Stimulated activated CD8-positive, alpha-beta memory T cell treated with anti-CD3 and anti-CD28 coated beads, Interleukin-15, amount 100 ng/mL, for 1 hour (primary cell): ENCODE measurements around the gene ATXN7L1.
"Not testable (repeated sequence)": the region's sequence is repeated elsewhere in the genome, so short reads cannot be mapped to it uniquely, and the experiment has no call there.

Experiments used
- DNase-seq: peaks from one replicate; pipeline ENCODE4 v3.0.0-alpha.2; 2020; ENCODE audit warnings: low read depth

The ATXN7L1 gene

GRCh38 chr7:105802604-105803428 lies 73.6 kb downstream of the ATXN7L1 start:
- DNase-seq = no peak

GRCh38 chr7:105800849-105801534 lies 75.4 kb downstream of the ATXN7L1 start:
- no peak for DNase-seq

GRCh38 chr7:105800442-105800841 lies 76.0 kb downstream of the ATXN7L1 start:
- DNase-seq = no peak

- no peak for DNase-seq
Measured at GRCh38 chr7:105799677-105800076, 76.7 kb downstream of the ATXN7L1 start.

- no peak for DNase-seq
Measured at GRCh38 chr7:105799006-105799405, 77.4 kb downstream of the ATXN7L1 start.

- no peak for DNase-seq
Measured at GRCh38 chr7:105797652-105798051, 78.7 kb downstream of the ATXN7L1 start.

GRCh38 chr7:105796365-105796764 lies 80.0 kb downstream of the ATXN7L1 start:
- no peak for DNase-seq

GRCh38 chr7:105794741-105795729 lies 81.4 kb downstream of the ATXN7L1 start:
- no peak for DNase-seq

- no peak for DNase-seq
Measured at GRCh38 chr7:105792488-105793370, 83.7 kb downstream of the ATXN7L1 start.

- DNase-seq = no peak
Measured at GRCh38 chr7:105791926-105792325, 84.5 kb downstream of the ATXN7L1 start.

GRCh38 chr7:105790996-105791395 lies 85.4 kb downstream of the ATXN7L1 start:
- DNase-seq = no peak

GRCh38 chr7:105790452-105790851 lies 85.9 kb downstream of the ATXN7L1 start:
- not testable (repeated sequence) for DNase-seq

GRCh38 chr7:105788816-105789349 lies 87.5 kb downstream of the ATXN7L1 start:
- DNase-seq = no peak

GRCh38 chr7:105788356-105788755 lies 88.0 kb downstream of the ATXN7L1 start:
- DNase-seq = no peak

- DNase-seq = no peak
Measured at GRCh38 chr7:105787793-105788192, 88.6 kb downstream of the ATXN7L1 start.

- DNase-seq = no peak
Measured at GRCh38 chr7:105786520-105787470, 89.6 kb downstream of the ATXN7L1 start.

- DNase-seq = no peak
Measured at GRCh38 chr7:105782391-105783042, 93.9 kb downstream of the ATXN7L1 start.

- DNase-seq = no peak
Measured at GRCh38 chr7:105779856-105780780, 96.3 kb downstream of the ATXN7L1 start.
